HEK293T (cell line): ENCODE measurements around the gene LRRC10B.

ENCODE experiments used
- ARNT ChIP-seq: fragments of 450-650 bp; IDR thresholded peaks from 2 replicates; pipeline ENCODE4 v1.6.1; 2017; ENCODE audit warnings: mild to moderate bottlenecking
- BHLHE40 ChIP-seq: fragments of 450-650 bp; IDR thresholded peaks from 2 replicates; pipeline ENCODE4 v1.6.1; 2016; ENCODE audit warnings: mild to moderate bottlenecking, moderate library complexity, borderline replicate concordance
- ELF4 ChIP-seq: fragments of 450-650 bp; IDR thresholded peaks from 2 replicates; pipeline ENCODE4 v1.6.1; 2017; ENCODE audit warnings: antibody characterized with exemption
- FOXA1 ChIP-seq: fragments of 450-650 bp; IDR thresholded peaks from 2 replicates; pipeline ENCODE4 v1.6.1; 2016; ENCODE audit warnings: mild to moderate bottlenecking
- FOXK2 ChIP-seq: fragments of 450-650 bp; IDR thresholded peaks from 2 replicates; pipeline ENCODE4 v1.6.1; 2016; ENCODE audit warnings: mild to moderate bottlenecking
- FOXM1 ChIP-seq: fragments of 450-650 bp; IDR thresholded peaks from 2 replicates; pipeline ENCODE4 v1.6.1; 2017; ENCODE audit warnings: mild to moderate bottlenecking, borderline replicate concordance
- SP1 ChIP-seq: fragments of 450-650 bp; IDR thresholded peaks from 2 replicates; pipeline ENCODE4 v1.6.1; 2017
- SUZ12 ChIP-seq: fragments of 450-650 bp; IDR thresholded peaks from 2 replicates; pipeline ENCODE4 v1.6.1; 2016; ENCODE audit warnings: mild to moderate bottlenecking
- TF ChIP-seq, protein P1 (sequence below): fragments of 450-650 bp; IDR thresholded peaks from 2 replicates; pipeline ENCODE4 v1.6.1; 2016

DNA sequence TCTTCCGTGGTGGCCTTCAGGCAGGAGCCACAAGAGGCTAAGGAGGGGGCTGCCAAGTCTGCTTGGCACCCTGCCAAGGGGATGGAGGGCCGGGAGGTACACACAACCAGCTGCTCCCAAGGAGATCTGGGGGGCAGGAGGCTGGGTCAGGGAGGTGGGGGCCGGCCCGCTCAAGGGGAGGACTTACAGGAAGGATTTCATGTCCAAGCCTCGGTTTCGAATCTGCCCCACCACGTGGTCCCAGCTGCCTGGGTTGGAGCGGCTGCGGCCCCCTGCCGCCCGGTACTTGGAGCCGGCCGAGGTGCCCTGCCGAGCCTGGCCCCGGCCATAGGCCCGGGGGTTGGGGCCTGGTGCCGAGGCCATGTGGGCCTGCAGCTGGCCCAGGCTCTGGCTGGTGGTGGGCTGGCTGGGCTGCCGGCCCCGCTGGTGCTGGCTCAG, 33.5 kb downstream of the LRRC10B start:
- TF ChIP-seq BHLHE40 (no peak), ARNT (no peak), SP1 (no peak), ELF4 (no peak), FOXK2 (no peak), FOXM1 (no peak), SUZ12 (no peak), FOXA1 (no peak)
- TF ChIP-seq, protein P1, sequence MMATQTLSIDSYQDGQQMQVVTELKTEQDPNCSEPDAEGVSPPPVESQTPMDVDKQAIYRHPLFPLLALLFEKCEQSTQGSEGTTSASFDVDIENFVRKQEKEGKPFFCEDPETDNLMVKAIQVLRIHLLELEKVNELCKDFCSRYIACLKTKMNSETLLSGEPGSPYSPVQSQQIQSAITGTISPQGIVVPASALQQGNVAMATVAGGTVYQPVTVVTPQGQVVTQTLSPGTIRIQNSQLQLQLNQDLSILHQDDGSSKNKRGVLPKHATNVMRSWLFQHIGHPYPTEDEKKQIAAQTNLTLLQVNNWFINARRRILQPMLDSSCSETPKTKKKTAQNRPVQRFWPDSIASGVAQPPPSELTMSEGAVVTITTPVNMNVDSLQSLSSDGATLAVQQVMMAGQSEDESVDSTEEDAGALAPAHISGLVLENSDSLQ = no peak
